ENCODE data around the gene TMEM129. TPM values are rescaled to one million over a fixed set of nuclear protein-coding genes. Genes with fewer than 3 reads are reported as not detected.

The TMEM129 gene
- total and polyA plus RNA-seq, 4 donors: 14.8 to 36.4 (median 25.8) TPM

- intact Hi-C loops (cut with DNase I): no loop called here
- H3K4me1 ChIP-seq (ENCODE audit: control insufficient read depth in 1 of 2, insufficient read depth in 2 of 2, low read length in 2 of 2): no peaks in the 10 kb centered on the region
- no peaks in the 10 kb centered on the region for H3K36me3 ChIP-seq (ENCODE audit: control insufficient read depth in 1 of 2, insufficient read depth in 2 of 2, low read length in 1 of 2)
- 84 to 85% methylated on average over 22 to 23 of the region's 23 CpGs for WGBS, 2 donors
- DNase-seq (peak in 1 of 2 donors; percentile 73), ATAC-seq (ENCODE audit: low FRiP score) (peak; percentile 9)
- H3K27ac ChIP-seq (ENCODE audit: low read depth in 1 of 2, low read length in 2 of 2): no peak overlapping the region
- no peaks in the 10 kb centered on the region for H3K27me3 ChIP-seq (ENCODE audit: control insufficient read depth in 1 of 2, insufficient read depth in 2 of 2, low read length in 1 of 2)
- no peak overlapping the region for H3K4me3 ChIP-seq (ENCODE audit: low read length in 2 of 2)
- H3K9me3 ChIP-seq (ENCODE audit: control insufficient read depth, low read length): no peaks in the 10 kb centered on the region
These were observed 35.6 kb downstream of the TMEM129 start for GRCh38 chr4:1685235-1686150.

- Histone ChIP-seq H3K4me1 (ENCODE audit: control insufficient read depth in 1 of 2, insufficient read depth in 2 of 2, low read length in 2 of 2) (no peaks in the 10 kb centered on the region), H3K27me3 (ENCODE audit: control insufficient read depth in 1 of 2, insufficient read depth in 2 of 2, low read length in 1 of 2) (no peaks in the 10 kb centered on the region), H3K9me3 (ENCODE audit: control insufficient read depth, low read length) (no peaks in the 10 kb centered on the region), H3K27ac (ENCODE audit: low read depth in 1 of 2, low read length in 2 of 2) (no peak overlapping the region), H3K36me3 (ENCODE audit: control insufficient read depth in 1 of 2, insufficient read depth in 2 of 2, low read length in 1 of 2) (no peaks in the 10 kb centered on the region), H3K4me3 (ENCODE audit: low read length in 2 of 2) (no peak overlapping the region)
- intact Hi-C loops (cut with DNase I): no loop called here
- WGBS, 2 donors: 37% methylated on average over 53 to 66 of the region's 66 CpGs
- DNase-seq: peak in 1 of 2 donors; percentile 62
- ATAC-seq (ENCODE audit: low FRiP score): peak; percentile 40
These were observed 36.5 kb downstream of the TMEM129 start for GRCh38 chr4:1684506-1685234.

- intact Hi-C loops (cut with DNase I): no loop called here
- DNase-seq (peak; percentile 94 to 98), ATAC-seq (ENCODE audit: low FRiP score) (peak; percentile 95)
- Histone ChIP-seq H3K27me3 (ENCODE audit: control insufficient read depth in 1 of 2, insufficient read depth in 2 of 2, low read length in 1 of 2) (no peaks in the 10 kb centered on the region), H3K27ac (ENCODE audit: low read depth in 1 of 2, low read length in 2 of 2) (peak within 1 kb of the TSS in 1 of 2 donors; percentile 58), H3K4me1 (ENCODE audit: control insufficient read depth in 1 of 2, insufficient read depth in 2 of 2, low read length in 2 of 2) (no peaks in the 10 kb centered on the region), H3K4me3 (ENCODE audit: low read length in 2 of 2) (peak within 1 kb of the TSS; percentile 42 to 60), H3K9me3 (ENCODE audit: control insufficient read depth, low read length) (no peaks in the 10 kb centered on the region), H3K36me3 (ENCODE audit: control insufficient read depth in 1 of 2, insufficient read depth in 2 of 2, low read length in 1 of 2) (no peaks in the 10 kb centered on the region)
- WGBS, 2 donors: 1% methylated on average over 51 to 118 of the region's 118 CpGs
These were observed 37.2 kb downstream of the TMEM129 start, which contains the start of gene FAM53A for GRCh38 chr4:1683736-1684505. Gene FAM53A (minus strand): TSS chr4:1684313. CDS start chr4:1668741, 15,572 bp downstream.

GRCh38 chr4:1683261-1683735 is 37.8 kb downstream of the TMEM129 start:
- Histone ChIP-seq H3K36me3 (ENCODE audit: control insufficient read depth in 1 of 2, insufficient read depth in 2 of 2, low read length in 1 of 2) (no peaks in the 10 kb centered on the region), H3K4me3 (ENCODE audit: low read length in 2 of 2) (peak overlapping the region; percentile 42 to 60), H3K27ac (ENCODE audit: low read depth in 1 of 2, low read length in 2 of 2) (peak overlapping the region in 1 of 2 donors; percentile 58), H3K27me3 (ENCODE audit: control insufficient read depth in 1 of 2, insufficient read depth in 2 of 2, low read length in 1 of 2) (no peaks in the 10 kb centered on the region), H3K4me1 (ENCODE audit: control insufficient read depth in 1 of 2, insufficient read depth in 2 of 2, low read length in 2 of 2) (no peaks in the 10 kb centered on the region), H3K9me3 (ENCODE audit: control insufficient read depth, low read length) (no peaks in the 10 kb centered on the region)
- peak; percentile 2 for ATAC-seq (ENCODE audit: low FRiP score)
- no peak for DNase-seq
- 7% methylated on average over 13 of the region's 13 CpGs for WGBS, 2 donors
- intact Hi-C loops (cut with DNase I): no loop called here

- ATAC-seq (ENCODE audit: low FRiP score) (no peak), DNase-seq (peak; percentile 20 to 69)
- H3K27me3 ChIP-seq (ENCODE audit: control insufficient read depth in 1 of 2, insufficient read depth in 2 of 2, low read length in 1 of 2): no peaks in the 10 kb centered on the region
- H3K27ac ChIP-seq (ENCODE audit: low read depth in 1 of 2, low read length in 2 of 2): peak overlapping the region in 1 of 2 donors; percentile 29
- no peaks in the 10 kb centered on the region for H3K36me3 ChIP-seq (ENCODE audit: control insufficient read depth in 1 of 2, insufficient read depth in 2 of 2, low read length in 1 of 2)
- 91 to 92% methylated on average over 13 of the region's 13 CpGs for WGBS, 2 donors
- no peak overlapping the region for H3K4me3 ChIP-seq (ENCODE audit: low read length in 2 of 2)
- no peaks in the 10 kb centered on the region for H3K9me3 ChIP-seq (ENCODE audit: control insufficient read depth, low read length)
- intact Hi-C loops (cut with DNase I): no loop called here
- no peaks in the 10 kb centered on the region for H3K4me1 ChIP-seq (ENCODE audit: control insufficient read depth in 1 of 2, insufficient read depth in 2 of 2, low read length in 2 of 2)
These were observed 38.3 kb downstream of the TMEM129 start for GRCh38 chr4:1682860-1683259.

- WGBS, 2 donors: 89 to 90% methylated on average over 5 of the region's 5 CpGs
- no peaks in the 10 kb centered on the region for H3K4me1 ChIP-seq (ENCODE audit: control insufficient read depth in 1 of 2, insufficient read depth in 2 of 2, low read length in 2 of 2)
- intact Hi-C loops (cut with DNase I): no loop called here
- no peaks in the 10 kb centered on the region for H3K27me3 ChIP-seq (ENCODE audit: control insufficient read depth in 1 of 2, insufficient read depth in 2 of 2, low read length in 1 of 2)
- H3K36me3 ChIP-seq (ENCODE audit: control insufficient read depth in 1 of 2, insufficient read depth in 2 of 2, low read length in 1 of 2): no peaks in the 10 kb centered on the region
- no peak for ATAC-seq (ENCODE audit: low FRiP score)
- H3K9me3 ChIP-seq (ENCODE audit: control insufficient read depth, low read length): no peaks in the 10 kb centered on the region
- no peak overlapping the region for H3K4me3 ChIP-seq (ENCODE audit: low read length in 2 of 2)
- no peak for DNase-seq
- H3K27ac ChIP-seq (ENCODE audit: low read depth in 1 of 2, low read length in 2 of 2): no peak overlapping the region
These were observed 42.9 kb downstream of the TMEM129 start for GRCh38 chr4:1678244-1678643.

GRCh38 chr4:1676605-1677525 is 44.3 kb downstream of the TMEM129 start:
- 81 to 82% methylated on average over 25 of the region's 25 CpGs for WGBS, 2 donors
- Histone ChIP-seq H3K27ac (ENCODE audit: low read depth in 1 of 2, low read length in 2 of 2) (no peak overlapping the region), H3K9me3 (ENCODE audit: control insufficient read depth, low read length) (no peaks in the 10 kb centered on the region), H3K4me3 (ENCODE audit: low read length in 2 of 2) (no peak overlapping the region), H3K27me3 (ENCODE audit: control insufficient read depth in 1 of 2, insufficient read depth in 2 of 2, low read length in 1 of 2) (no peaks in the 10 kb centered on the region), H3K36me3 (ENCODE audit: control insufficient read depth in 1 of 2, insufficient read depth in 2 of 2, low read length in 1 of 2) (no peaks in the 10 kb centered on the region), H3K4me1 (ENCODE audit: control insufficient read depth in 1 of 2, insufficient read depth in 2 of 2, low read length in 2 of 2) (no peaks in the 10 kb centered on the region)
- intact Hi-C loops (cut with DNase I): no loop called here
- no peak for DNase-seq
- ATAC-seq (ENCODE audit: low FRiP score): no peak

Measured in aorta (tissue), 5 donors.